ENCODE data around the gene MARCOL.

The MARCOL gene

DNA sequence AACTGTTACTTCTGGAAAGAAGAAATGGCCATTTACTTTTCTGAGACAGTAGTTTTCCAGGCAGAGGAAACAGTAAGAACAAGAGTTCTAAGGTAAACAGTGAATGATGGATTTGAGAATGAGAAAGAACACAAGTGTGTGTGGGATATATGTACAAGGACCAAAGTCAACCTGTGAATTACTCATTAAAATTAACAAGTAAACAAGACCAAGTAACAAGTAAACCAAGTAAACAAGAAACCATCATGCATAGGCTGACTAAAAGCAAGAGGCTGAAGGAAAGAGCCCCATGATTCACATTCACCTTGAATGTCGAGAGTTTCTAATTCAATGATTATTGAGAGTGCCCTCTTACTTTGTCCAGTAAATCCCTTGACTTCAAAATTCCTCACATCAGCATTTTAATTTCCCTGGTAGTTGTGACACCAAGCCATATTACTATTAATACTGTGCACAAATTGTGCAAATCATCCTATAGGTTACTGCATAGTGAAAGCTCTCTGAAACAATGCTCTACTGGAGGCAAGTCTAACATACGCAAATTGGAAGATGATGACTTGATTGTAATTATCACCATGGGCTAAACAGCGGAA lies 9.8 kb upstream of the MARCOL start:
- TF ChIP-seq FOXP2 (optimal IDR thresholded peaks at IDR 0.05; ENCODE audit: borderline replicate concordance, extremely low read depth, extremely low read length, insufficient read depth) (no peak), TAF1 (IDR thresholded peaks at IDR 0.05; ENCODE audit: borderline replicate concordance, insufficient read depth, low read length) (no peak), POLR2AphosphoS5 (IDR thresholded peaks at IDR 0.05; ENCODE audit: low read depth, low read length) (no peak), SIN3A (IDR thresholded peaks at IDR 0.05; ENCODE audit: borderline replicate concordance, insufficient read depth, low read length) (no peak)
- TF ChIP-seq, protein P1, sequence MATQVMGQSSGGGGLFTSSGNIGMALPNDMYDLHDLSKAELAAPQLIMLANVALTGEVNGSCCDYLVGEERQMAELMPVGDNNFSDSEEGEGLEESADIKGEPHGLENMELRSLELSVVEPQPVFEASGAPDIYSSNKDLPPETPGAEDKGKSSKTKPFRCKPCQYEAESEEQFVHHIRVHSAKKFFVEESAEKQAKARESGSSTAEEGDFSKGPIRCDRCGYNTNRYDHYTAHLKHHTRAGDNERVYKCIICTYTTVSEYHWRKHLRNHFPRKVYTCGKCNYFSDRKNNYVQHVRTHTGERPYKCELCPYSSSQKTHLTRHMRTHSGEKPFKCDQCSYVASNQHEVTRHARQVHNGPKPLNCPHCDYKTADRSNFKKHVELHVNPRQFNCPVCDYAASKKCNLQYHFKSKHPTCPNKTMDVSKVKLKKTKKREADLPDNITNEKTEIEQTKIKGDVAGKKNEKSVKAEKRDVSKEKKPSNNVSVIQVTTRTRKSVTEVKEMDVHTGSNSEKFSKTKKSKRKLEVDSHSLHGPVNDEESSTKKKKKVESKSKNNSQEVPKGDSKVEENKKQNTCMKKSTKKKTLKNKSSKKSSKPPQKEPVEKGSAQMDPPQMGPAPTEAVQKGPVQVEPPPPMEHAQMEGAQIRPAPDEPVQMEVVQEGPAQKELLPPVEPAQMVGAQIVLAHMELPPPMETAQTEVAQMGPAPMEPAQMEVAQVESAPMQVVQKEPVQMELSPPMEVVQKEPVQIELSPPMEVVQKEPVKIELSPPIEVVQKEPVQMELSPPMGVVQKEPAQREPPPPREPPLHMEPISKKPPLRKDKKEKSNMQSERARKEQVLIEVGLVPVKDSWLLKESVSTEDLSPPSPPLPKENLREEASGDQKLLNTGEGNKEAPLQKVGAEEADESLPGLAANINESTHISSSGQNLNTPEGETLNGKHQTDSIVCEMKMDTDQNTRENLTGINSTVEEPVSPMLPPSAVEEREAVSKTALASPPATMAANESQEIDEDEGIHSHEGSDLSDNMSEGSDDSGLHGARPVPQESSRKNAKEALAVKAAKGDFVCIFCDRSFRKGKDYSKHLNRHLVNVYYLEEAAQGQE (IDR thresholded peaks at IDR 0.05; ENCODE audit: insufficient read depth in 1 of 2, low read depth in 2 of 2, low read length in 2 of 2): no peak

DNA sequence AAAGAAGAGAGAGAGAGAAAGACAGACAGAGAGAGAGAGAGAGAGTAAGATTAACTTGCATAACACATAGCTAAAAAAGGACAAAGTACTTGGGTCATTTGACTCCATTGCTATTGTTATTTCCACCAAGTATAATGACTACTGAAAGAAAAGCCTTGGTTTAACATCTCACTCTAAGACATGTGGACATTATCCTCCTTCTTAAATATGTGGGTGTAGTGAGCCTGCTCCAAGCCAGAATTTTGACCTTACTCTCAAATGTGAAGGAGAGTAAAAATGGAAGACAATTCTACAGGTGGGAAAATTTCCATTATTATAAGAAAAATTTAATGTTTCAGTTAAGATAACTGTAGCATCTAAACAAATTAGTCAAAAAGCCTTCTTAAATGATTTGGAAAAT lies 8.5 kb upstream of the MARCOL start:
- TF ChIP-seq POLR2AphosphoS5 (IDR thresholded peaks at IDR 0.05; ENCODE audit: low read depth, low read length) (no peak), TAF1 (IDR thresholded peaks at IDR 0.05; ENCODE audit: borderline replicate concordance, insufficient read depth, low read length) (no peak), SIN3A (IDR thresholded peaks at IDR 0.05; ENCODE audit: borderline replicate concordance, insufficient read depth, low read length) (no peak)
- TF ChIP-seq, protein P1 (IDR thresholded peaks at IDR 0.05; ENCODE audit: insufficient read depth in 1 of 2, low read depth in 2 of 2, low read length in 2 of 2): no peak

DNA sequence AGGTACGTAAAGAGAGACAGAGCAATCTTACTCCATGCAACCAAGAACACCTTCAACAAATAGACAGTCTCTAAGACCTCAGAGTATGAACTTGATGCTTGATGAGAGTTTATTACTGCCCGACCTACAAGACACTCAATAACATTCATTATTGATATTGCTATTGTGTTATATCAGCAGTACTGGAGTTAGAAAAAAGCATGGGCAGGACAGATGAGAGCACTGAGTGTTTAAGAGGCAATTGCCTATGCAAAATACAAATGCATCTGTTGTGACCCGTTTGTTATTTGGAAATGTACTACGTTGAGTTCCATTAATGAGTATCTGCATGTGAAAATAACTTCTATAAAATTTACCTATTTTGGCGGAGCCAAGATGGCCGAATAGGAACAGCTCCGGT lies 8.1 kb upstream of the MARCOL start:
- TF ChIP-seq FOXP2 (optimal IDR thresholded peaks at IDR 0.05; ENCODE audit: borderline replicate concordance, extremely low read depth, extremely low read length, insufficient read depth): no peak
- no peak for TF ChIP-seq SIN3A (IDR thresholded peaks at IDR 0.05; ENCODE audit: borderline replicate concordance, insufficient read depth, low read length)
- TF ChIP-seq, protein P1 (IDR thresholded peaks at IDR 0.05; ENCODE audit: insufficient read depth in 1 of 2, low read depth in 2 of 2, low read length in 2 of 2): no peak
- no peak for TF ChIP-seq POLR2AphosphoS5 (IDR thresholded peaks at IDR 0.05; ENCODE audit: low read depth, low read length)
- TF ChIP-seq TAF1 (IDR thresholded peaks at IDR 0.05; ENCODE audit: borderline replicate concordance, insufficient read depth, low read length): no peak

DNA sequence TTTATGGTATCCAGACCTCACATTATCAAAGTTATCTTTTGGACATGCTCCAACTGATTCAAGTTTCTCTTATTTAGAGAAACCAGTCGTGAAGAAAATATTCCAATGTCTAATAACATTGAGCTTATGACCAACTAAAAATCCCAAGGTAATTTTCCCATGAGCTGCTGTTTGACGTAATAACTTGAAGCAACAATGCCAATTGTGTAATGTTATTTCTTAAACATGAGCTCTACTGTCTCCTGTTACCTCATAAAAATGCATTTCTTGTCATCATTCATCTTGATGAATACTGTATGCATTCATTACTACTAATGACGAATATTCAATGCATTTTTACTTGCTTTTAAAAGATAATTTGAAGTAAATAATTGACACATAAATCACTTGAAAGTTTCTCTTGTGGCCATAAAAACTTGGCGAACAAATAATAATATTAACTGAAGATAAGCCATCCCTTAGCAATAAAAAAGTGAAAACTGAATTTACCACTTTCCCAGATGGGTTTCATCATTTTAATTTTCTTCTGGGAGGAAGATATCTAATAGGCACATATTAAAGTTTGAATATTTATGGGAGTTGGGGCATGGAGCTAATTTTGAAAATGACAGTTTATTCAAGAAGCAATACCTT lies 424 bp upstream of the MARCOL start:
- TF ChIP-seq TAF1 (IDR thresholded peaks at IDR 0.05; ENCODE audit: borderline replicate concordance, insufficient read depth, low read length): no peak
- TF ChIP-seq, protein P1 (IDR thresholded peaks at IDR 0.05; ENCODE audit: insufficient read depth in 1 of 2, low read depth in 2 of 2, low read length in 2 of 2): no peak
- TF ChIP-seq SIN3A (IDR thresholded peaks at IDR 0.05; ENCODE audit: borderline replicate concordance, insufficient read depth, low read length): no peak
- TF ChIP-seq POLR2AphosphoS5 (IDR thresholded peaks at IDR 0.05; ENCODE audit: low read depth, low read length): no peak
- no peak for TF ChIP-seq FOXP2 (optimal IDR thresholded peaks at IDR 0.05; ENCODE audit: borderline replicate concordance, extremely low read depth, extremely low read length, insufficient read depth)

Measured in PFSK-1 (cell line).